ENCODE measurements around the gene BICDL1. TPM values are rescaled to one million over a fixed set of nuclear protein-coding genes. Genes with fewer than 3 reads are reported as not detected.

BICDL1 gene
- total RNA-seq, 2 donors from 2014 or later, result 5.0 to 11.1 TPM

DNA sequence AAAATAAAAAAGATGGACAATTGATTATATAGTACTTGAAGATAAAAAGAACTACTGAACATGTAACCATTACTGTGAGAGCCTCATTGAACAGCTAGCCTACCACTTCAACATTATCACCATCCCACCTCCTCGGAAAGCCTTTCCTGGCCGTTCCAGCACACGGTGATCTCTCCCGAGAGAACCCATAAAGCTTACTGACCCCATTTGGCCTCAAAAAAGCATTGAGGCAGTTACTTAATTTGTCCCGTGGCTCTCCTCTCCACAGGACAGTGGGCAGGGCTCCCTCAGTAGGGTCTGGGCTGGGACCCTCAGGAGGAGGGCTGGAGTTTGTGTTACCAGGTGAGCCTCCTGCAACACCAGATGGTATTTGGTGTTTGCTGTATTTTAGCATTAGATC is 71.7 kb downstream of the BICDL1 start:
- no peaks in the 10 kb centered on the region for H3K27me3 ChIP-seq
- TF ChIP-seq, protein P1, sequence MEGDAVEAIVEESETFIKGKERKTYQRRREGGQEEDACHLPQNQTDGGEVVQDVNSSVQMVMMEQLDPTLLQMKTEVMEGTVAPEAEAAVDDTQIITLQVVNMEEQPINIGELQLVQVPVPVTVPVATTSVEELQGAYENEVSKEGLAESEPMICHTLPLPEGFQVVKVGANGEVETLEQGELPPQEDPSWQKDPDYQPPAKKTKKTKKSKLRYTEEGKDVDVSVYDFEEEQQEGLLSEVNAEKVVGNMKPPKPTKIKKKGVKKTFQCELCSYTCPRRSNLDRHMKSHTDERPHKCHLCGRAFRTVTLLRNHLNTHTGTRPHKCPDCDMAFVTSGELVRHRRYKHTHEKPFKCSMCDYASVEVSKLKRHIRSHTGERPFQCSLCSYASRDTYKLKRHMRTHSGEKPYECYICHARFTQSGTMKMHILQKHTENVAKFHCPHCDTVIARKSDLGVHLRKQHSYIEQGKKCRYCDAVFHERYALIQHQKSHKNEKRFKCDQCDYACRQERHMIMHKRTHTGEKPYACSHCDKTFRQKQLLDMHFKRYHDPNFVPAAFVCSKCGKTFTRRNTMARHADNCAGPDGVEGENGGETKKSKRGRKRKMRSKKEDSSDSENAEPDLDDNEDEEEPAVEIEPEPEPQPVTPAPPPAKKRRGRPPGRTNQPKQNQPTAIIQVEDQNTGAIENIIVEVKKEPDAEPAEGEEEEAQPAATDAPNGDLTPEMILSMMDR (IDR thresholded peaks at IDR 0.05), result no peak
- no peaks in the 10 kb centered on the region for H3K9me3 ChIP-seq
- DNase-seq, result no peak
- no peak overlapping the region for H3K4me3 ChIP-seq
- intact Hi-C loops (cut with DNase I), result no loop called here
- no peaks in the 10 kb centered on the region for H3K36me3 ChIP-seq
- no peak overlapping the region for H3K27ac ChIP-seq
- H3K4me1 ChIP-seq, result no peaks in the 10 kb centered on the region
- no peak overlapping the region for H3K9ac ChIP-seq (ENCODE audit: low read depth in 2 of 2, low read length in 2 of 2)

DNA sequence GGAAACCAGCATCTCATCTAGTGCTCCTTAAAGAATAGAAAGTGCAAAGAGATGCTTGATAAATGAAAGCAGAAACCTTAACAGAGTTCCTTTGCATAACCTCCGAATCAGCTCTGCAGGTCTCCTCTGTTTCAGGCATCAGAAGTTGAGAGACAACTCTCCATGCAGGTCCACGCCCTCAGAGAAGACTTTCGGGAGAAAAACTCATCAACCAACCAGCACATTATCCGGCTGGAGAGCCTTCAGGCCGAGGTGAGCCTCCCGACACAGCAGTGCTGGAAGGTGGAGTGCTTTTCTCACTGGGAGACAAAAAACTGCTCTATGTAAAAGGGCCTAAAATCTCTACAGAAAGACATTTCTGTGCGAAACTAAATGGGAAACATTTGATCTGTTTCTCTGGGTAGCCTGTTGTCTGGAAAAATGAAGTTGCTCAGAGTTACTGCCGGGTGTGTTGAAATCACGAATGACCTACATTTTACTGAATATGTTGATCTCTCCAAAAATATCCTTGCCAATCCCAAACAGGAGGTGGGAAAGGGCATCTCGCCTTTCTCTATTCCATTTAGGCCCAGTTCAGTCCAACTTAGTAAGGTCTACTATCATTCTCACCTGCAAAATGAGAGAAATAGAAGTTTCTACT is 72.7 kb downstream of the BICDL1 start:
- Histone ChIP-seq H3K27ac (no peak overlapping the region), H3K9me3 (no peaks in the 10 kb centered on the region), H3K4me1 (no peaks in the 10 kb centered on the region), H3K36me3 (no peaks in the 10 kb centered on the region), H3K4me3 (no peak overlapping the region), H3K27me3 (no peaks in the 10 kb centered on the region), H3K9ac (ENCODE audit: low read depth in 2 of 2, low read length in 2 of 2) (no peak overlapping the region)
- intact Hi-C loops (cut with DNase I), result no loop called here
- DNase-seq, result no peak
- TF ChIP-seq, protein P1 (IDR thresholded peaks at IDR 0.05), result no peak

DNA sequence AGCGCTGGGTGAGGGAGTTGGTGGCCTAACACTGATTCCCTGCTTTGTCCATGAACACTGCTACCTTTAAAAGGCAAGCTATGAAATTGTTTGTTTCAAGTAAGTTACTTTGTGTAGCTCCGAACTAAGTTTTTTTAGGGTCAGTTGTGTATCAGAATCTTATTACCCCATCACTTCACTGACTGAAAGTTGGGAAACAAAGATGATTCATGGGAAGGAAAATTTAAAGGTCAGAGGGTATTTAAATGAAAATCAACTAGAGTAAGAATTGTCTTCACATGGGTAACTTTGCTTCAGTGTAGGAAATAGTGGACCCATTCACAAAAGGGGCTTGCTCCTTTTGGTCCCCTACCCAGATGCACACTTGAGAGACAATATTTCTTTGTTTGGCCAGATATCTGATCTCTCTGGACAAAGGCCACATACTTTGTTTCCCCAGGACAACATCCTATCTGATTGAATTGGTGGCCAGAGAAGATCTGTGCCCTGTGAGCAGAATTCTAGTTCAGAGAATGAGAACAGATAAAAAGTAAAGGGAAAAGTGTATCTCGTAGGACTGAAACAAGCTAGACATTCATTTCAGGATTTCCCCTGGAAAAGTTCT is 74.0 kb downstream of the BICDL1 start:
- TF ChIP-seq, protein P1 (IDR thresholded peaks at IDR 0.05), result no peak
- Histone ChIP-seq H3K27me3 (no peaks in the 10 kb centered on the region), H3K4me1 (no peaks in the 10 kb centered on the region), H3K4me3 (no peak overlapping the region), H3K9ac (ENCODE audit: low read depth in 2 of 2, low read length in 2 of 2) (no peak overlapping the region), H3K9me3 (no peaks in the 10 kb centered on the region), H3K36me3 (no peaks in the 10 kb centered on the region), H3K27ac (no peak overlapping the region)
- DNase-seq, result no peak
- intact Hi-C loops (cut with DNase I), result no loop called here

DNA sequence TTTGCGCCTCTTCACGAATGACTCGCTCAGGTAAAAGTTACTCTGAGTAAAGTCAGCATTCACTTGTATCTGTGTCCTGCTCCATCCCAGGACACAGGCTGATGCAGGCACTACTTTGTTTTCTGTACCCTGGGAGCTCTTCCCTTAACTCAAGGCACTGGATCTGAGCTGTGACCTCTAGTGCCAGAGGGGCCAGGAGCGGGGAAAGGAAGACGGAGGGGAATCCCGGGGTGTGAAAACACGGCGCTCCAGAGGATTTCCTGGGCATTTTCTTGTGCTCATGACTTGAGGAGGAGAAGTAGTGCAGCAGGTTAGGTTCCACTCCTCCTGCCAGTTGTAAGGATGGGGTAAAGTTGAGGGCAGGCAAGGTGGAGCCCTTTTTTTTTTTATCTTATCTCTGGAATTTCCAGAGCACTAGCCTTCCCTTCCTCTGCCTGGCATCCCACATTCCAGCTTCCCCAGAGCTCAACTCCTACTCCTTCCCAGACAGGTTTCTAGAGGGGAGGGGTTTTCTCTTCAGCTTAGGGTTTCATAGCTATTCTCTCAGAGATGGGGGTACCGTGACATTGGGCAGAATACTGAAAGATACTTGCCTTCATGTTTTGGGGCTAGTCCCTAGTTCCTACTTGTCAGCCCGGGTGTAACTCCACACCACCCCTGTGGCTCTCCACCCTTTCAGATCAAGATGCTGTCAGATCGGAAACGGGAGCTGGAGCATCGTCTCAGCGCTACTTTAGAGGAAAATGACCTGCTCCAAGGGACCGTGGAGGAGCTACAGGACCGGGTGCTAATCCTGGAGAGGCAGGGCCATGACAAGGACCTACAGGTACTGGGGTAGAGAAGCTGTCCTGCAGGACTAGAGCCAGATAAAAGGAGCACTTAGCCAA is 75.3 kb downstream of the BICDL1 start:
- H3K4me1 ChIP-seq, result no peaks in the 10 kb centered on the region
- no peak for DNase-seq
- H3K27ac ChIP-seq, result no peak overlapping the region
- H3K9me3 ChIP-seq, result no peaks in the 10 kb centered on the region
- TF ChIP-seq, protein P1 (IDR thresholded peaks at IDR 0.05), result no peak
- no peak overlapping the region for H3K4me3 ChIP-seq
- H3K9ac ChIP-seq (ENCODE audit: low read depth in 2 of 2, low read length in 2 of 2), result no peak overlapping the region
- no peaks in the 10 kb centered on the region for H3K36me3 ChIP-seq
- no peaks in the 10 kb centered on the region for H3K27me3 ChIP-seq
- intact Hi-C loops (cut with DNase I), result no loop called here

DNA sequence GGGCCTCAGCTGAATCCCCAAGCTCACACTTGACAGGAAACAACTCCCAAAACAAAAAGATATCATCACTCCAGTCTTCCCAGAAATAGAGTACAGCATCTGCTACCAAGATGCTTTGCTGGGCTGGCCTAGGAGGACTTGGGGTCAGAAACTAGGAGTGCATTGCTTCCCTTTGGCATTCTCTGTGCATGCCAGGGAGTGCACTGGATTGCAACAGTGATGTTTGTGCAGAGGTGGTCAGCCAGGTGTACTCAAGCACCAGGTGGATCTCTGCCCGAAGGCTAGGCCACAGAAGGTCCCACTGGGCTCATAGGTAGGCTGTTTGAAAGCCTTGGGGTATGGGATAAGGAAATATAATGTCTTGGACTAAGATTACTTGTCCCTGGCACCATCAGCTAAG is 76.4 kb downstream of the BICDL1 start:
- intact Hi-C loops (cut with DNase I), result no loop called here
- no peak for DNase-seq
- Histone ChIP-seq H3K9me3 (no peaks in the 10 kb centered on the region), H3K27me3 (no peaks in the 10 kb centered on the region), H3K4me1 (no peaks in the 10 kb centered on the region), H3K9ac (ENCODE audit: low read depth in 2 of 2, low read length in 2 of 2) (no peak overlapping the region), H3K4me3 (no peak overlapping the region), H3K27ac (no peak overlapping the region), H3K36me3 (no peaks in the 10 kb centered on the region)
- TF ChIP-seq, protein P1 (IDR thresholded peaks at IDR 0.05), result no peak
